ENCODE measurements around the gene PHC1. TPM values are rescaled to one million over a fixed set of nuclear protein-coding genes. Genes with fewer than 3 reads are reported as not detected.

Gene PHC1
- total and polyA plus RNA-seq, 2 donors (not counting 1 experiment from before 2014, with no cell fraction given): 64.2 to 86.9 TPM

DNA sequence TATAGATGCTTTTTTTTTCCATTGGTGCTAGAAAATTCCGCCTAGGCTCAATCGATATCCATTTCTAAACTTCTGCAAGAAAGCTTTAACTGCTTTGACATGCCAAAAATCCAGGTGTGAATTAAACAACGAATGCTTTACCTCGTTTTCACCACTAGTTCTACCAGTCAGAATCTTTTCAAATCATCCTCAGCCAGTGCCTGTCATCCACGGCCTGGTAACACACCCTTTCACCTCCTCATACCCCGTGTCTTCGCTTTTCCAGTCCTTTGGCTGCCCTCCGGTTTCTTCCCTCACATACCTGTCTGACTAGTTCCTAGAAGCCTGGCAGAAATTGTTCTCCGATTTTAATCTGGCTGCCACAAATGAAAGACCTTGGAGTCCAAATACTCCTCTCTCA lies 1.4 kb upstream of the PHC1 start:
- Histone ChIP-seq H3K4me1 (ENCODE audit: control insufficient read depth in 2 of 2, insufficient read depth in 2 of 2, low read length in 2 of 2) (peaks cover 20 to 22% of the 10 kb centered on the region in 2 donors), H3K27me3 (replicated peaks in 1 of 4; ENCODE audit: control extremely low read depth in 1 of 4, control insufficient read depth in 3 of 4, insufficient read depth in 4 of 4, low read length in 3 of 4) (no peaks in the 10 kb centered on the region), H4K20me1 (ENCODE audit: control insufficient read depth, insufficient read depth, low read length, poor library complexity, severe bottlenecking) (no peaks in the 10 kb centered on the region), H3K36me3 (replicated peaks in 1 of 2; ENCODE audit: control extremely low read depth in 1 of 2, control insufficient read depth in 1 of 2, extremely low read depth in 1 of 2, insufficient read depth in 2 of 2, low read length in 1 of 2) (no peaks in the 10 kb centered on the region), H2AFZ (ENCODE audit: insufficient read depth, low read depth, low read length, poor library complexity, severe bottlenecking) (no peak overlapping the region), H3K27ac (ENCODE audit: low read length in 2 of 2) (peak overlapping the region in 1 of 2 donors; percentile 94), H3K4me2 (replicated peaks; ENCODE audit: low read depth, low read length, poor library complexity, severe bottlenecking) (no peak overlapping the region), H3K9me3 (ENCODE audit: control extremely low read depth in 1 of 3, control insufficient read depth in 2 of 3, insufficient read depth in 1 of 3, low read length in 2 of 3) (no peaks in the 10 kb centered on the region), H3K79me2 (ENCODE audit: control insufficient read depth, insufficient read depth, low read length) (peaks cover 13% of the 10 kb centered on the region), H3K9ac (ENCODE audit: low read length) (no peak overlapping the region), H3K4me3 (ENCODE audit: control extremely low read depth in 1 of 5, extremely low read depth in 1 of 5, insufficient read depth in 1 of 5, low read depth in 2 of 5, low read length in 4 of 5) (no peak overlapping the region)
- TF ChIP-seq, protein P1, sequence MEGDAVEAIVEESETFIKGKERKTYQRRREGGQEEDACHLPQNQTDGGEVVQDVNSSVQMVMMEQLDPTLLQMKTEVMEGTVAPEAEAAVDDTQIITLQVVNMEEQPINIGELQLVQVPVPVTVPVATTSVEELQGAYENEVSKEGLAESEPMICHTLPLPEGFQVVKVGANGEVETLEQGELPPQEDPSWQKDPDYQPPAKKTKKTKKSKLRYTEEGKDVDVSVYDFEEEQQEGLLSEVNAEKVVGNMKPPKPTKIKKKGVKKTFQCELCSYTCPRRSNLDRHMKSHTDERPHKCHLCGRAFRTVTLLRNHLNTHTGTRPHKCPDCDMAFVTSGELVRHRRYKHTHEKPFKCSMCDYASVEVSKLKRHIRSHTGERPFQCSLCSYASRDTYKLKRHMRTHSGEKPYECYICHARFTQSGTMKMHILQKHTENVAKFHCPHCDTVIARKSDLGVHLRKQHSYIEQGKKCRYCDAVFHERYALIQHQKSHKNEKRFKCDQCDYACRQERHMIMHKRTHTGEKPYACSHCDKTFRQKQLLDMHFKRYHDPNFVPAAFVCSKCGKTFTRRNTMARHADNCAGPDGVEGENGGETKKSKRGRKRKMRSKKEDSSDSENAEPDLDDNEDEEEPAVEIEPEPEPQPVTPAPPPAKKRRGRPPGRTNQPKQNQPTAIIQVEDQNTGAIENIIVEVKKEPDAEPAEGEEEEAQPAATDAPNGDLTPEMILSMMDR (IDR thresholded peaks at IDR 0.05): peak; percentile 49
- TF ChIP-seq EZH2 (IDR thresholded peaks at IDR 0.05; ENCODE audit: borderline replicate concordance, insufficient read depth, low read depth, low read length, poor library complexity, severe bottlenecking): no peak
- Mint-ChIP-seq H3K9me3 (ENCODE audit: insufficient read depth) (no peaks in the 10 kb centered on the region), H3K27me3 (no peaks in the 10 kb centered on the region), H3K27ac (peak overlapping the region; percentile 73), H3K4me1 (peaks cover 26% of the 10 kb centered on the region), H3K4me3 (peak overlapping the region; percentile 53)
- intact Hi-C loops (cut with micrococcal nuclease): loop anchor here (1.0 to 10.0 kb wide), 2 partner anchors 9 to 122 kb away; no protein-coding TSS in a partner anchor
- POLR2A ChIA-PET: no interaction called here
- CTCF ChIA-PET: interaction anchor here (1.0 to 2.2 kb wide), 4 partner anchors 8 to 125 kb away, joined by 3 to 14 read pairs (median 6); partner anchors contain the start of gene M6PR
- DNase-seq (peak; percentile 48), ATAC-seq (ENCODE audit: low read depth) (no peak)
- 68% methylated on average over 6 of the region's 9 CpGs for WGBS (ENCODE audit: insufficient coverage)

DNA sequence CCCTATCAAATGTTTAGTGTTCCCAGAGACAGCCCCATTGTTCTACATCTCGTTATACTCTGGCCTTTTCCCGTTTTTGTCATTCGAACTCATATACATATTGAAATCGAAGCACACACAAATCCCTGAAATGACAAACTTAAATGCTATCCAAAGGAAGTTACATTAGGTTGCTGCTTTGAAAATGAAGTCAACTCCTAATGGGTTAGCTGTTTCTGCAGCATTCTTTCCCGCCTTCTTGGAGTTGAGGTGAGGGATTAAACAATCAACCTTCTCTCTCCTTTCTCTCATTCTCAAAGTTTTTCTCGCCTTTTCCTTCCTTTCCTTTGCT lies 642 bp upstream of the PHC1 start:
- Histone ChIP-seq H3K9ac (ENCODE audit: low read length) (peak overlapping the region; percentile 70), H3K4me2 (replicated peaks; ENCODE audit: low read depth, low read length, poor library complexity, severe bottlenecking) (peak overlapping the region; percentile 72), H3K4me3 (ENCODE audit: control extremely low read depth in 1 of 5, extremely low read depth in 1 of 5, insufficient read depth in 1 of 5, low read depth in 2 of 5, low read length in 4 of 5) (peak overlapping the region; percentile 48 to 84 (median 71)), H3K79me2 (ENCODE audit: control insufficient read depth, insufficient read depth, low read length) (peaks cover 19% of the 10 kb centered on the region), H3K27me3 (replicated peaks in 1 of 4; ENCODE audit: control extremely low read depth in 1 of 4, control insufficient read depth in 3 of 4, insufficient read depth in 4 of 4, low read length in 3 of 4) (no peaks in the 10 kb centered on the region), H3K27ac (ENCODE audit: low read length in 2 of 2) (peak overlapping the region; percentile 64 to 94), H3K36me3 (replicated peaks in 1 of 2; ENCODE audit: control extremely low read depth in 1 of 2, control insufficient read depth in 1 of 2, extremely low read depth in 1 of 2, insufficient read depth in 2 of 2, low read length in 1 of 2) (peaks cover 0 to 5% of the 10 kb centered on the region in 2 experiments), H4K20me1 (ENCODE audit: control insufficient read depth, insufficient read depth, low read length, poor library complexity, severe bottlenecking) (no peaks in the 10 kb centered on the region), H3K9me3 (ENCODE audit: control extremely low read depth in 1 of 3, control insufficient read depth in 2 of 3, insufficient read depth in 1 of 3, low read length in 2 of 3) (no peaks in the 10 kb centered on the region), H2AFZ (ENCODE audit: insufficient read depth, low read depth, low read length, poor library complexity, severe bottlenecking) (peak overlapping the region; percentile 77), H3K4me1 (ENCODE audit: control insufficient read depth in 2 of 2, insufficient read depth in 2 of 2, low read length in 2 of 2) (peaks cover 20 to 22% of the 10 kb centered on the region in 2 donors)
- no peaks in the 10 kb centered on the region for H3K9me3 Mint-ChIP-seq (ENCODE audit: insufficient read depth)
- DNase-seq: peak; percentile 32
- ChIA-PET POLR2A (interaction anchor here (2.3 kb wide), 1 partner anchor 36 kb away, joined by 7 read pairs; the partner anchor contains the start of gene M6PR), CTCF (interaction anchor here (0.9 to 2.2 kb wide), 5 partner anchors 23 to 136 kb away, joined by 3 to 8 read pairs (median 4); no protein-coding TSS in a partner anchor)
- TF ChIP-seq, protein P1 (IDR thresholded peaks at IDR 0.05): no peak
- no peak for TF ChIP-seq EZH2 (IDR thresholded peaks at IDR 0.05; ENCODE audit: borderline replicate concordance, insufficient read depth, low read depth, low read length, poor library complexity, severe bottlenecking)
- no peaks in the 10 kb centered on the region for H3K27me3 Mint-ChIP-seq
- peak overlapping the region; percentile 95 for H3K27ac Mint-ChIP-seq
- no peak for ATAC-seq (ENCODE audit: low read depth)
- 26% methylated on average over 3 of the region's 6 CpGs for WGBS (ENCODE audit: insufficient coverage)
- H3K4me3 Mint-ChIP-seq: peak overlapping the region; percentile 95
- intact Hi-C loops (cut with micrococcal nuclease): loop anchor here (1.0 to 10.0 kb wide), 4 partner anchors 23 to 216 kb away; partner anchors contain the start of genes M6PR and RIMKLB
- peaks cover 26% of the 10 kb centered on the region for H3K4me1 Mint-ChIP-seq

All from B cell (primary cell).